ENCODE data around the gene GHDC. TPM values are rescaled to one million over a fixed set of nuclear protein-coding genes. Genes with fewer than 3 reads are reported as not detected.

GHDC gene
- total RNA-seq, 4 donors from 2014 or later, result 28.8 to 41.3 (median 35.5) TPM

DNA sequence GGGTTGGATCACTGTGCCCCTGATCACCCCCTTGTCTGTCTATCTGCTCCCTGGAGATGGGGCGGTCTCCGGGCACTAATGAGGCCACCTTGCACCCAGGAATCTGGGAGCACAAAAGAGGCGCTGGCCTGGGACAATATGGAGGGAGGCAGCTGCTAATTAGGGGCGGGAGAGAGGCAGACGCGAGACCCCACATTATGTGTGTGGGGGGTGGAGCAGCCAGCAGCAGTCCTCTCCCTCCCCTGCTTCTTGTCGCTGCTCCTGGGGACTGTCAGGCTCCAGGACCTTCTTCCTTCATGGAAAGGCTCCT is 8.7 kb downstream of the GHDC start:
- no peak for DNase-seq (ENCODE audit: low spot score)
- no peak for ATAC-seq (ENCODE audit: low FRiP score)
- TF ChIP-seq, protein P1, sequence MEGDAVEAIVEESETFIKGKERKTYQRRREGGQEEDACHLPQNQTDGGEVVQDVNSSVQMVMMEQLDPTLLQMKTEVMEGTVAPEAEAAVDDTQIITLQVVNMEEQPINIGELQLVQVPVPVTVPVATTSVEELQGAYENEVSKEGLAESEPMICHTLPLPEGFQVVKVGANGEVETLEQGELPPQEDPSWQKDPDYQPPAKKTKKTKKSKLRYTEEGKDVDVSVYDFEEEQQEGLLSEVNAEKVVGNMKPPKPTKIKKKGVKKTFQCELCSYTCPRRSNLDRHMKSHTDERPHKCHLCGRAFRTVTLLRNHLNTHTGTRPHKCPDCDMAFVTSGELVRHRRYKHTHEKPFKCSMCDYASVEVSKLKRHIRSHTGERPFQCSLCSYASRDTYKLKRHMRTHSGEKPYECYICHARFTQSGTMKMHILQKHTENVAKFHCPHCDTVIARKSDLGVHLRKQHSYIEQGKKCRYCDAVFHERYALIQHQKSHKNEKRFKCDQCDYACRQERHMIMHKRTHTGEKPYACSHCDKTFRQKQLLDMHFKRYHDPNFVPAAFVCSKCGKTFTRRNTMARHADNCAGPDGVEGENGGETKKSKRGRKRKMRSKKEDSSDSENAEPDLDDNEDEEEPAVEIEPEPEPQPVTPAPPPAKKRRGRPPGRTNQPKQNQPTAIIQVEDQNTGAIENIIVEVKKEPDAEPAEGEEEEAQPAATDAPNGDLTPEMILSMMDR (IDR thresholded peaks at IDR 0.05), result no peak

DNA sequence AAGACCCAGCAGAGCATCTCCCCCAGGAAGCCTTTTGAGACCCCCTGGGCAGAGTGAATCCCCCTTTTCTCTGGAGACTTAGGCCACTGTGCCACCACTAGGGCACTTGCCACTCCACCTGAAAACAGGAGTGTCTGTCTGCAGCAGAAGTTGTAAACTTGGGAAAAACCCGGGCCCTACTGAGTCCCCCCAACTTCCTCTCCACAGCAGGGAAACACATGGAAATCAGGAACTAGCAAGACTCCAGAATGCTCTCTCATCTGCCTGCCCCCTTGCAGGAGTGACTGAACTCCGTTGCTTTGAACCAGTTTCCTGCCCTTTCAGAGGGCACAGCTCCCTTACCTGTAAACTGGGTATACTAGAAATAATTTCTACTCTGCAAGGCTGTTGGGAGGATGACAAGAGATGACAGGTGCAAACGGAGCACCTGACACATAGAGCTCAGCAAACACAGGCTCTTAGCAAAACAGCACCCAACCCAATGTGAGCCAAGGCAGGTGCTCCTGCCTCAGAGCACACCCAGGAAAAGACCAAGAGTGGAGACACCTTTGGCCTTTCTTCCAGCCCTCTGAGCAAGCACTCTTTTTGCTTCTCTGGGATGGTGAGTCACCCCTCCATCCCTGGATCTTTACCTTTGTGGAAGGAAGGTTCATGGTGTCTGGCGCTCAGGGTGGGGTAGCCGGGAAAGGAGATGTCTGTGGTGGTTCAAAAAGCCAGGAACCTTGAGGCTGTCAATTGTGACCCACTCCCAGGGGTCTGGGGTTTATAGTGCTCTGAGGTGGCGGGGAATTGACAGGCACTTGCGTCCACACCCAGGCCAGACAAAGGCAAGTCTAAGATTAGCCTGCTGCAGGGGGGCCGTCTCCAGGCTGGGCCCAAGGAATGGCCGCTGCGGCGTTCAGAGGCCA is 9.3 kb downstream of the GHDC start, which contains the start of gene HCRT:
Gene HCRT, minus strand, starts transcription at position 740 of the 908 bp plus-strand sequence. Its CDS starts 87 bp downstream, at position 653.
- TF ChIP-seq, protein P1 (IDR thresholded peaks at IDR 0.05), result no peak
- no peak for ATAC-seq (ENCODE audit: low FRiP score)
- DNase-seq (ENCODE audit: low spot score), result no peak

DNA sequence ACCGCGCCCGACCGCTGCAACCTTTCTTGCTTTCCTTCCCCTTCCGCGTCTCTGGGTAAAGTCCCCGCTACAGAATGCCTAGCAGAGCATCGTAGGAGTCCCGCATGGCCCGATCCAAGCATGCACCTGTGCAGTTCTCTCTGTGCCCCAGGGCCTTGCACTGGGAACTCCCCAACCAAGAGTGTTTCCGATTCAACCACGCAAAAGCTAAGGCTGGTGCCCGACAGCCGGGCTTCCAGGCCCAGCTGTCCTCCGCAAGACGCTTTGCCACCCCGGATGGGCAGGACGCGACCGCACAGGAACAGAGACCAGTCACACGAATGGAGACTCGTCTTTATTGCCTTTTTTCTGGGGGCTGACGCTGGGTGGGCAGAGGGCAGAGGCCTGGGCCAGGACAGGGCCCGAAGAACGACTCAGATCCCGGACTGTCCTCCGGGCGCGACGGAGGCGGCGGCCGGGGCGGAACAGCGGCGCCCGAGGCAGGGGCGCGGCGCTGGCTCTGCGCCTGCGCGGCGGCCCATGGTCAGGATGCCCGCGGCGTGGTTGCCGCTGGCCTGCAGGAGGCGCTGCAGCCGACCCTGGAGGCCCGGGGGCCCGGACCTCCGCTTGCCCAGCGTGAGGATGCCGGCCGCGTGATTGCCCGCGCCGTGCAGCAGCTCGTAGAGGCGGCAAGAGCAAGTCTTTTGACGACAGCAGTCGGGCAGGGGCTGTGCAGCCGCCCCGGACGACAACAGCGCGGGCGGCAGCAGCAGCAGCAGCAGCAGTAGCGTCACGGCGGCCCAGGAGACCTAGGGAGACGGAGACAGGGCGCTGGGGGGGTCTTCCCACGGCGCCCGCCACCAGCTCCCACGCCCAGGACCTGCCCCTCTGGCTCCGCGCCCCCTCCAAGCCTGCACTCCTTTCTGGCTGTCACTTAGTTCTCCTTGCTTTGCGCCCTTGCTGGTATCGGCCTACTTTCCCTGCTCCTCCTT is 10.3 kb downstream of the GHDC start:
- DNase-seq (ENCODE audit: low spot score) (peak; percentile 57), ATAC-seq (ENCODE audit: low FRiP score) (peak; percentile 79)
- TF ChIP-seq, protein P1 (IDR thresholded peaks at IDR 0.05), result peak in 2 of 3 donors; percentile 50 to 55

DNA sequence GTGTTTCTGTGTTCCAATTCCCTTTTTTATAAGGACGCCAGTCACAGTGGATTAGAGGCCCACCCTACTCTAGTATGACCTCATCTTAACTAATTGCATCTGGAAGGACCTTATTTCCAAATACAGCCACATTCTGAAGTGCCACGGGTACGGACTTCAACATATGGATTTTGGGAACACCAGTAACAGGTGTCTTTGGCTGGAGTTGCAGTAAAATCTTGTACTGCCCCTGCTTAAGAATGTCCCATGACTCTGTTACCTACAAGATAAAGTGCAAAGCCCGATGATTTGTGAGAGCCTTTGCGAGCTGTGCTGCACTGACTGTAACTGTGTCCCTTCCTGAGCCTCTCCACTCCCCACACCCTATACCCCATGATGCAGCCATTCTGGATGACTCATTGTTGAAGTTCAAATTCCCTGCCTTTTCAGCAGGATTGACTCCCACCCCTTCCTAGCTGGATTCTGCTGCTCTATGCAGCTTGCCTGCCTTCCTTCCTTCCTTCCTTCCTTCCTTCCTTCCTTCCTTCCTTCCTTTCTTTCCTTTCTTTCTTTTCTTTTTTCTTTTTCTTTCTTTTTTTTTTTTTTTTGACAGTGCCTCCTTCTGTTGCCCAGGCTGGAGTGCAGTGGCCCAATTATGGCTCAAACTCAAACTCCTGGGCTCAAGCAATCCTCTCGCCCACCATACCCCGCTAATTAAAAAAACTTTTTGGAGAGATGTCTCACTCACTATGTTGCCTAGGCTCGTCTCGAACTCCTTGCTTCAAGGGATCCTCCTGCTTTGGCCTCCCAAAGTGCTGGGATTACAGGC is 11.2 kb downstream of the GHDC start:
- TF ChIP-seq, protein P1 (IDR thresholded peaks at IDR 0.05), result no peak
- DNase-seq (ENCODE audit: low spot score), result no peak
- no peak for ATAC-seq (ENCODE audit: low FRiP score)

DNA sequence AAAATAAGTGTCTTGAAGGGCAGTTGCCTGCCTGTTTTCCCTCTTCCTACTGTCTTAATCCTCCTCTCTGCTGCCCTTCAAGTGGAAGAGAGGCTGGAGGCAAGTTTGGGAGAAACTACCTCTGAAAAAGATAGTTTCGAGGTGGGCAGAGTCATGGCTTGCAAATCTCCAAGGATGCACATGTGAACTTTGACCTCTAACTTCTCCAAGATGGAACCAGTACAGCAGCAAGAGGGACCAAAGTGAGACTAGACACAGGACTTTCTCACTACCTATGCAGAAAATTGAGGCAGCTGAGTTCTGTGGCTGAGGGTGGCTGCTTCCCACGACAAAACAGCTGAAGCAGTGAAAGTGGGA is 12.5 kb downstream of the GHDC start:
- ATAC-seq (ENCODE audit: low FRiP score), result no peak
- DNase-seq (ENCODE audit: low spot score), result no peak
- TF ChIP-seq, protein P1 (IDR thresholded peaks at IDR 0.05), result no peak

Data from omental fat pad (tissue), 4 donors.